Hepatic stellate cell (primary cell): Measurements from ENCODE around the gene PPP3R2.

Experiments used
- DNase-seq: peaks from one replicate; pipeline ENCODE4 v3.0.0; 2011; ENCODE audit warnings: low spot score

Gene PPP3R2

DNA sequence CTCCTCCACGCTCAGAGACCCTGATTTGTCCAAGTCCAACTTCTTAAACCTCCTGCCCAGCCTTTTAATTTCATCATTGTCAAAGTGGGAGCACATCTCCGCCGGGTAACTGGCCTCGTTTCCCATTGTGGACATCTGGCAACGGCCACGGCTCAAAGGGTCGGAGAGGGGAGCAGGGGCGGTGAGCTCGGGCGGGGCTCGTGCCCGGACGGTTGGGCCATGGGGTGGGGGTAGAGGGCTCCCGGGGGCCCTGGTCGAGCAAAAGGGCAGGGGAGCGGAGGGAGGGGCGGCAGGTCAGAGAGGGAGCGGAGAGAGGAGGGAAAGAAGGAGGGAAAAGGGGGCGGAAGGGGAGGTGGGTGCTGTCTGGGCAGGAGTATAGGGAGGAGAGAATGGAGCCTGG, at the start of gene PPP3R2:
Gene PPP3R2, minus strand, starts transcription at position 174 of the 400 bp plus-strand sequence. Its CDS starts 48 bp downstream, at position 126.
- no peak for DNase-seq

DNA sequence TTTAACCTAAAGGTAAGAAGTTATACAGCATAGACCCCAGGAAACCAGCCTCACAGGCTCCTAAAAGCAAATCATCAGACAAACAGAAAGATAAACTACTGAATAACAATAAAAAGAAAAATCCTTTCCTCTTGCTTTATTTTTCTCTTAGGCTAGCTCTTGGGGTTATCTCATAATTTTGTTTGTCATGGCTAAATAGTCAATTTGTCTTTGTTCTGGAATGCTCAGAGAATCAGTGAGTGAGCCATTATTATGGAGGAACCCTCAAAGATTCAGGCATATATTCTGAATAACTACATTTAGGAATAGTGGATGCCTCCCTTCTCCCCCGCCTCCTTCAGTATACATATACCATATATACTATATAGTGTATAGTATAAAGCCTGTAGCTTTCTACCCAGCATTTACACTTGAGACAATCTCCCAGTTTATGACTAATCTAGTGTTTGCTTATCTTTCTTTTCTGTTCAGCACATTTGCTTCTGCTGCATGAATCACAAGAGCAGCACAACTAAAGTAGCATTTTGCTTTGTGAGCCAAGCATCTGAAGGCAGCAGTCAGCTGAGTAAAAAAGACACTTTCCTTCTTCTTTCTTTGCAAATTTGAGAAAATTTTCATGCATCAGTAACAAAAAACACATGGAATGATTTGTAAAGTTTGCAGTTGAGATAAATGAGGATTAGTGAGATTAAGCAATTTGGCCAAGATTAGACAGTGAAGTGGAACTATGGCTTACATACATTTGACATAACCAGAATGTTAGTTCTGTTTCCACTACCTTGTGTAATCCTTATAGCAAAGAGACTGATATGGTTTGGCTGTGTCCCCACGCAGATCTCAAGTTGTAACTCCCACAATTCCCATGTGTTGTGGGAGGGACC, 45.3 kb upstream of the PPP3R2 start:
- DNase-seq = no peak

GRCh38 chr9:101639311-101639710, 44.5 kb upstream of the PPP3R2 start:
- DNase-seq = no peak

DNA sequence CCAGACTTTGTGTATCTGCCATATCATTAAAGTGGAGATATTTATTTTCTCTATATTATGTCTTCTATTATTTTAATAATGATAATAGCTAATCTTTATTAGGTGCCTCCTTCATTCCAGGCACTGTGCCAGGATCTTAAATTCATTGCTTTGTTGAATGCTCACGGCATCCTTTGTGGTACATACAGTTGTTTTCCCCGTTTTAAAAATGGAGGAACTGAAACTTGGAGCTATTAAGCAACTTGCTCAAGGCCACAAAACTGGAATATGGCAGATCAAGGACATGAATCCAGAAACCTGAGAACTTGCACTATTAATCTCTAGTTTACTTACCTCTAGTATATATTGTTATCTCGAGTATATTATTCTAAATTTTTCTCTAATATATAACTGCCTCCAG, 41.5 kb upstream of the PPP3R2 start:
- DNase-seq = no peak

DNA sequence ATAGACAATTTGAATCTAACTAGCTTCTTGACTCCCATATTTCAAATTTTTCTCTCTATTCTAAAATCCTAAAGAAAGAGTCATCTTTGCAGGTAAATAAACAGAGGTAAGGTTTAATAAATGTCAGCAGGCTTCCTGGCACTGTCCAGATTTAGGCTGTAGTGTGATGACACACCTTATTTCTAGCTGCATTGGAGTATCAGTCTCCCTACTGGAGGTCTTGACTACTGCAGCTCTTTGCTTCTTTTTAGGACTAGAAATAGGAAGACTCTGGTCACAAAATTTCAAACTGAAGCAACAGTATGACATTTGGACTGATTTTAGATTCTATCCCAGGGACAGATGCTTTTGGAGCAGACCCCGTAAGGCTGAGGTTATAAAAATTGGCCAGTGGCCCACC, 40.7 kb upstream of the PPP3R2 start:
- no peak for DNase-seq

DNA sequence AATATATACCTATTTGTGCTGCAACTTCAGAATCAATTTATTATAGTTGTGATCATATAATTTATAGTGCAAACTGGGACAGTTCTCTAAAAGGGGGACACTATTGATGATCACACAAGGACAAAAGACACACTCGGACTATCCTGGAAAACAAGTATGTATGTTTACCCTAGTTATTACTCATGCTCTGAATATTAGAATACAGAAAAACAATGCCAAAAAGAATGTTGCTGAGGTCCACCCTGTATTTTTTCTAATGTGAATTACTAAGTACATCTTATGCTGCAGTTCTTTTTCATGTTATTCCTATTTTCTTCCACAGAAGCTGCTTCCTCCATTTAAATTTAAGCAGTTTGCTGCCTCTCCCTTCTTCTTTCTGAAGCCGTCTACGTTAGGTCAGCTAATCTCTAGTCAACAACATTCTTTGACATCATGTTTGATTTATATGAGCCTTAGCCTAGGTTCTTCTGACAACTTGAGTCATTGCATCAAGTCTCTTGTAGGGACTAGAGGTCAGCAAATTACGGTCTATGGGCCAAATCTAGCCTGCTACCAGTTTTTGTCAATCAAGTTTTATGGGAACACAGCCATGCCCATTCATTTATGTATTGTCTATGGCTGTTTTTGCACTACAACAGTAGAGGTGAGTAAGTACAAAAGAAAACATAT, 40.1 kb upstream of the PPP3R2 start:
- DNase-seq = no peak

DNA sequence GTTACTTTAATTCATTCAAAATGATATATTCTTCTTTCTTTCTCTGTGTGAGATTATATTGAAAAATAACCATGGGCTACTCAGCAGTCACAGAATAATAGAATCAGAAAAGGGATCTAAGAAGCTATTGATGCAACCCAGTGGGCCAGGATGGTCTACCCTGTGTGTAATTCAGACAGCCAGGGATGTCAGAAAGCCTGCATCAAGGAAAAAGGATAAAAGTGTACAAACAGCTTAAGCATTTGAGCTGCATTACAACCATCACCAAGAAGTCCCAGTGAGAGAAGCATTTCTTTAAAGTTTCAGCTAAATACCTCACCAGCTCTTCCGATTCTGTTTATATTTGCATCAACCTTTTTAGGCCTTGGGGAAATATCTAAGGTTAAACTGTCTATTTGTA, 37.8 kb upstream of the PPP3R2 start:
- DNase-seq = no peak

DNA sequence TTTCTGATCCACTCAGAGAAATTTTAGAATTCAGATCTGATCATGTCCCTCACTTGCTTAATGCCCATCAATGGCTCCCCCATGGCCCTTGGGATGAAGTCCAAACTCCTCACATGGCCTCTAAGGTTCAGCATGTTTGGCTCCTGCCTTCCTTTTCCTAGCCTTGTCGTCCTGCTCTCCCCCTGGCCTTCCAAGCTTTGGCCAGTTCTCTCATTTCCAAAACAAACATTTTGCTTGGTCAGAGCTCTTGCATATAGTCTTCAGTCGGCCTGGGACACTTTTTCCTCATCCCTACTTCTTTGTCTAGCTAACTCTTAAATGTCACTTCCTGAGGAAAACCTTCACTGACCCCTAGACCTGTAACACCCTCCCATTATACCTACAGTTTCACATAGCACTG, 37.1 kb upstream of the PPP3R2 start:
- no peak for DNase-seq

GRCh38 chr9:101629636-101630035, 34.9 kb upstream of the PPP3R2 start:
- DNase-seq = no peak

- no peak for DNase-seq
These were observed 33.4 kb upstream of the PPP3R2 start for GRCh38 chr9:101628173-101628572.

DNA sequence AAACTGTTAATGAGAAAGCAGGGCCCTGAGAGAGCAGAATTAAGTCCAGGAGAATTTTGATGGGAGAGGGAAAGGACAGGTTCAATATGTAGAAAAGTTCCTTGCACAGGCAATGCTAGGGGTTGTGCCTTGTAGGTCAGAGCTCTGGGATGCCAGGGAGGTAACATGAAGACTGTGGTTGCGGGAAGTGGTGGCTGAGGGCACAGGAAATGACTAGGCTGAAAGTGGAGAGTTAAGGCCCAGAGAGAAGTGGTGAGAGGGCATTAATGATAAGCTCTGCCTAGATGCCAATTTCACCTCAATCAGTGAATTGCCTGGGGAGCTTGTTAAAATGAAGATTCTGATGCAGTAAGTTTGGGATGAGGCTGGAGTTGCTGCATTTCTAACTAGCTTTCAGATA, 31.5 kb upstream of the PPP3R2 start:
- DNase-seq = no peak

DNA sequence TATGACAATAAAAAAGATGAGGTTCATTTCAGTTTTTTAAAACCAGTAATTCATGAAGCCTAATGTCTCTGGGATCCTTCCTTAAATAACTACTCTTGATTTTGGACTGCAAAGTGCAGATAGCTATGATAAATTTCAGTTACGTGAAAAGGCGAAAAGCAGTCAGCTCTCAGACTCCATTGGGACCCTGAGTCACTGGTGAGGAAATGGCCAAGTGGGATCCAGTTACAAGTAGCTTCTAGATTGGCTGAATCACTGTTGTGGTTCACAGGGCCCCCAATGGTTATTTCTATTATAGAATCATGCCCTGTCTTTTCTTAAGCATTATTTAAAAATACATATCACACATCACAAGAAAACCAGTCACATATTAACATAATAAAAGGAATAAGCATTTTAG, 31.1 kb upstream of the PPP3R2 start:
- DNase-seq = no peak

- no peak for DNase-seq
These were observed 25.7 kb upstream of the PPP3R2 start for GRCh38 chr9:101620452-101620851.

GRCh38 chr9:101618698-101619097, 23.9 kb upstream of the PPP3R2 start:
- DNase-seq = no peak

DNA sequence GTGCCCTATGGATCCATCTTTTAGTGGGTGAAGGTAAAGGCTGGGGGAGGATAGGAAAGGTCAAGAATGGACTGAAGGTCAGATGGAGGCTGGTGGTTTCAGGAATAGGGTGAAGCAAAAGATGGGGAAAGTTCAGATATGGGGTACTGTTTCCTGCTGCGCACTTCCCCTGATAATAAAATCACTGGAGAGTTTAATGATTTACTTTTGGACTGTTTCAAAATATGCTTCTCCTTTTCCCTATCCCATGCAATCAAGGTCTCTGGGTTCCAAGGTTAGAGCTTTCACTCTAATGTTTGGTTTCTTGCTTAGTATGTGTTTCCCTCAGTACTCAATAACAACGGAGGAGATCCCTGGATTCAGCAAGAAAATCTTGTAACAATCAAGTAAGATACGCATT, 10.8 kb upstream of the PPP3R2 start:
- DNase-seq = no peak

DNA sequence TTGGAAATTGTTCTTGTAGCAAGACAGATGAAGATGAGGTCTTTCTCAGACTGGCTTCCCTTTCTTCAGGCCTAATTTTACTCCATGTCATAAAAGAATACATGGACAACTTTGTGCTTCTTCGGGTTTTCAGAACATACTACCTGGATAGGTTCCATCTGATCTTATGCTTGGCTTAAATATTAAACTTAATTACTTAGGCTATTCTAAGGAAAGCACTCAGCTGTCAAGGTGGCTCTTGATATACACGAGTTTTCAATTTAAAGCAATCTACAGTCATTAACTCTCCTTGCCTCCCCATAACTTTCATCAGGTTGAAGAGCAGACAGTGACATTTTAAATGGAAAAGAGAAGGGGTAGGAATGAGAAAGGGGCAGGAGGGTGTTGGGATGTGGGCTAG, 9.5 kb upstream of the PPP3R2 start:
- no peak for DNase-seq

DNA sequence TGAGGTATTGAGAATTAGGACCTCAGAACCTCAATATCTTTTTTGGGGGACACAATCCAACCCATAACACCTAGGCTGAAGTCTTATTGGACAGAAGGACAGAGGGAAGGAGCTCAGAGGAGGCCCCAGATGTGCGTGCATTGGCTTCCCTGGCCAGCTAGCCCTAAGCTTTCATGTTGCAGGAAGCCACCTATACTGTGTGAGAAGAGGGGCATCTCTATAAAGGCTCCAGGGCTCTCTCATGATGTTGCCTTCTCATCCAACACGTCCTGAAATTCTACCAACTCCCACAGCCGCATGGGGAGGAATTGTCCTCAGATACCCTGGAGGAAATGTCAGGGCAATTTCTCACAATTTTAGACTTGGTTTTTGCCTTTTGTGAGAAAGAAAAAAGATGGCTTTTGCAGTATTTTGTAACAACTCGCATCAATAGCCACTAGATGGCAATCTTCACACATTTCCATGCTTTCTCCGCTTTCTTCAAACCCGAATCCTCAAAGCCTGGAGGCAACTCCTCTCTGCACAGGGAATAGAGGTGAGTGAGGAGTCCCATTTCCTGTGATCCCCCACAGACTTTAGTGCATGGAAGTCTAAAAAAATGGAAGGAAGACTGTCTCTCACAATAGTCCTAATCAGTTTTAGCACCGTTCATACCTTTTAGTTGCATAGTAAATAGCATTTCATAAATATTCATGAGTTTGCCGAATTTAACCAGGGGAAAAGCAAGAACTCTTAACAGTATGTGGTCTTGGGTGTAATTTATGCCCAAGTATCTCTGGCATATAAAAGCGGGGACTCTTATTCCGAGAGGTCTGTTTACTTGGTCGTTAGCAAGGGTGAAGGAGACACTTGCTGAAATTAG, 7.4 kb upstream of the PPP3R2 start:
- peak; percentile 26 for DNase-seq

DNA sequence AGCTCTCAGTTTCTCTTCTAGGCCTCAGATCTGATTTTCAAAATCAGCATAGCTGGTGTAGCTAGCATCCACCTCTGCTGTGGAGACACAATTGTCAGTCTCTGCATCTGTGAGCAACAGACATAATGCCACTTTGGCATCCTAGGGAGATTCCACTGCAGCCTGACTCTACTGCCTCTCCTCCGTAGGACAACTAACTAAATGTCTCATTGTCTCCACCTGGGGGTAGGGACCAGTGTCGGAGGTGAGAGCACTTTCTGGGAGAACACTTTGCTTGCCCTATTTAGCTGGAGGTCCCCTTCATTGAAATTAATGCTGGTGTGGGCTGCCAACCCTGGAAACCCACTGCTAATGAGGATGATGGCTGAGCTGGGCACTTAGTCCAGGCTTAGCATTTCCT, 1.4 kb downstream of the PPP3R2 start:
- no peak for DNase-seq

DNA sequence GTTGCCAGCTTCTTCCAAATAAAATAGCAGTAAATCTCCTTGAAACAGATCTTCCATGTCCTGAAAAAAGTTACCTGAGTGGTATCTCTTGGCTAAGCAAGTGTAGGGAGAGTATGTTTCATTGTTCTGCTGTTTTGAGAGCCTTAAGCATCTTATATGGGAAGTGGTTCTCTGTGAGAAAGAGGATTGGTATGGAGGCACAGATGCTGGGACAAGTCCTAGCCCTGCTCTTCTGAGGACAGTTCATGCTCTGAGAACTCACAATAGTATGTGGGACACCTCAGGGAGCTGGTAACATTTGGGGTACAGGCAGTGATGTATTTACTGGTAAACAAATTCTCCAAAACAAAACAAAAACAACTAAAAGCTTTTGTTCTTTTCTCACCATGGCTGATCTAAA, 2.0 kb downstream of the PPP3R2 start:
- DNase-seq = no peak

DNA sequence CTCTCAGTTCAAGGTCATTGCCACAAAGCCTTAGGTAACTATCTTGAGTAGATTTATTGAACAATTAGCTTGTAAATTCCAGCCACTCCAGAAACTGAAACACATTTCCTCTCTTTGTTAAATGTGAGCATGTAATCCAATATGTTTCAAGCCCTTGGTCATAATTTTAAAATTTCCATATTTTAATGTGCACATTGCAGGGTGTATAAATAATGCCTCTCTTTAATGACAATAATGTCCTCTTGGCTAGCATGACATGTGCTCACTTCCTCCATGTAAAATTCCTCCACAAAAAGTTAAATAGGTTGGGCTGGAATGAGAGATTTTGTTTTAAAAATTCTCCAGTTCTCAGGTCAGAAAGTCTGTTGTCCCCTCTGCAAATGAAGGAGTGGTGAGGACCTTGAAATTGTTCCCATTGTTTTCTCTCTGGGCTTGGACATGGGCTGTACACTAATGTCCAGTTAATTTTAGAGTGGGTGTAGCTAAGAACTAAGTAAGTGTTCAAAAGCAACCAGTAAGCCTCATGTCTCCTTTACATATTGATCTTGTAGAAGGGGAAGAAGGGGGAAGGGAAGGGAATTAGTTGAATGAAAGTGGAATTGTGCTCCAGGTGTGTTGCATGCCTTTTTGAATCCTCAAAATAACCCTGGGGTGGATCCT, 2.9 kb downstream of the PPP3R2 start:
- no peak for DNase-seq

- no peak for DNase-seq
These were observed 3.9 kb downstream of the PPP3R2 start for GRCh38 chr9:101590901-101591300.

- DNase-seq = peak; percentile 20
These were observed 4.7 kb downstream of the PPP3R2 start for GRCh38 chr9:101590074-101590473.
